Activated T-helper 17 cell treated with anti-CD3 and anti-CD28 coated beads, Interleukin-2, amount 50 U/mL, for 72 hours (primary cell): ENCODE data around the gene LGALS9. TPM values are rescaled to one million over a fixed set of nuclear protein-coding genes. Genes with fewer than 3 reads are reported as not detected.
"Not testable (repeated sequence)": the region's sequence is repeated elsewhere in the genome, so short reads cannot be mapped to it uniquely, and the experiment has no call there.

ENCODE experiments used
- ATAC-seq: fragments of 150-1000 bp; cut with Tn5 transposase; replicated peaks from 2 replicates; pipeline ENCODE4 v1.10.0; 2021; ENCODE audit warnings: mild to moderate bottlenecking, moderate library complexity
- H3K27ac Mint-ChIP-seq: one replicate; pipeline ENCODE4 v1.8.0; 2022; ENCODE audit warnings: mixed read lengths
- H3K27me3 Mint-ChIP-seq: one replicate; pipeline ENCODE4 v1.8.0; 2022; ENCODE audit warnings: mixed read lengths
- H3K36me3 Mint-ChIP-seq: one replicate; pipeline ENCODE4 v1.8.0; 2022; ENCODE audit warnings: low read depth, mild to moderate bottlenecking, mixed read lengths
- H3K4me1 Mint-ChIP-seq: one replicate; pipeline ENCODE4 v1.8.0; 2022; ENCODE audit warnings: mixed read lengths
- H3K4me3 Mint-ChIP-seq: one replicate; pipeline ENCODE4 v1.8.0; 2022; ENCODE audit warnings: mild to moderate bottlenecking, mixed read lengths
- H3K9me3 Mint-ChIP-seq: one replicate; pipeline ENCODE4 v1.8.0; 2022; ENCODE audit warnings: mixed read lengths
- total RNA-seq, 2 donors: library from RNA; stranded (reverse); gene quantifications; one replicate each; pipeline ENCODE4 v1.2.3, GENCODE V29; 2022

LGALS9 gene
- total RNA-seq, 2 donors from 2014 or later, result 29.7 to 36.8 TPM

GRCh38 chr17:27647765-27648164 lies 16.8 kb downstream of the LGALS9 start:
- peak overlapping the region; percentile 15 for H3K27ac Mint-ChIP-seq
- H3K36me3 Mint-ChIP-seq, result peaks cover 17% of the 10 kb centered on the region
- no peak overlapping the region for H3K4me3 Mint-ChIP-seq
- no peaks in the 10 kb centered on the region for H3K27me3 Mint-ChIP-seq
- ATAC-seq, result no peak
- H3K9me3 Mint-ChIP-seq, result no peaks in the 10 kb centered on the region
- H3K4me1 Mint-ChIP-seq, result peaks cover 3% of the 10 kb centered on the region

GRCh38 chr17:27649111-27649571 lies 18.2 kb downstream of the LGALS9 start:
- H3K27ac Mint-ChIP-seq, H3K27me3 Mint-ChIP-seq, H3K4me1 Mint-ChIP-seq, H3K36me3 Mint-ChIP-seq, ATAC-seq, H3K4me3 Mint-ChIP-seq, H3K9me3 Mint-ChIP-seq: not testable (repeated sequence)

- Mint-ChIP-seq H3K4me1 (peaks cover 9% of the 10 kb centered on the region), H3K36me3 (peaks cover 4% of the 10 kb centered on the region), H3K9me3 (no peaks in the 10 kb centered on the region), H3K27me3 (no peaks in the 10 kb centered on the region), H3K4me3 (no peak overlapping the region), H3K27ac (no peak overlapping the region)
- no peak for ATAC-seq
These were observed 18.9 kb downstream of the LGALS9 start for GRCh38 chr17:27649929-27650328.

- H3K27me3 Mint-ChIP-seq, result no peaks in the 10 kb centered on the region
- H3K27ac Mint-ChIP-seq, result no peak overlapping the region
- no peak for ATAC-seq
- no peaks in the 10 kb centered on the region for H3K9me3 Mint-ChIP-seq
- no peak overlapping the region for H3K4me3 Mint-ChIP-seq
- H3K4me1 Mint-ChIP-seq, result peaks cover 9% of the 10 kb centered on the region
- peaks cover 4% of the 10 kb centered on the region for H3K36me3 Mint-ChIP-seq
These were observed 19.8 kb downstream of the LGALS9 start for GRCh38 chr17:27650836-27651235.

GRCh38 chr17:27651411-27652345 lies 20.7 kb downstream of the LGALS9 start:
- Mint-ChIP-seq H3K27me3 (no peaks in the 10 kb centered on the region), H3K4me1 (peaks cover 9% of the 10 kb centered on the region), H3K27ac (no peak overlapping the region), H3K4me3 (no peak overlapping the region), H3K36me3 (peaks cover 4% of the 10 kb centered on the region), H3K9me3 (no peaks in the 10 kb centered on the region)
- peak; percentile 60 for ATAC-seq

- not testable (repeated sequence) for ATAC-seq, H3K4me3 Mint-ChIP-seq, H3K27me3 Mint-ChIP-seq, H3K9me3 Mint-ChIP-seq, H3K36me3 Mint-ChIP-seq, H3K4me1 Mint-ChIP-seq, H3K27ac Mint-ChIP-seq
These were observed 22.5 kb downstream of the LGALS9 start for GRCh38 chr17:27653449-27653971.

- no peak overlapping the region for H3K27ac Mint-ChIP-seq
- no peaks in the 10 kb centered on the region for H3K27me3 Mint-ChIP-seq
- H3K4me1 Mint-ChIP-seq, result peaks cover 9% of the 10 kb centered on the region
- no peaks in the 10 kb centered on the region for H3K36me3 Mint-ChIP-seq
- H3K9me3 Mint-ChIP-seq, result no peaks in the 10 kb centered on the region
- H3K4me3 Mint-ChIP-seq, result no peak overlapping the region
- ATAC-seq, result no peak
These were observed 23.1 kb downstream of the LGALS9 start for GRCh38 chr17:27654136-27654535.

- Mint-ChIP-seq H3K4me1 (peaks cover 9% of the 10 kb centered on the region), H3K4me3 (no peak overlapping the region), H3K27me3 (no peaks in the 10 kb centered on the region), H3K27ac (no peak overlapping the region), H3K36me3 (no peaks in the 10 kb centered on the region), H3K9me3 (no peaks in the 10 kb centered on the region)
- ATAC-seq, result peak; percentile 71
These were observed 23.9 kb downstream of the LGALS9 start for GRCh38 chr17:27654654-27655524.

GRCh38 chr17:27655525-27656111 lies 24.6 kb downstream of the LGALS9 start:
- H3K27ac Mint-ChIP-seq, H3K9me3 Mint-ChIP-seq, H3K36me3 Mint-ChIP-seq, ATAC-seq, H3K4me1 Mint-ChIP-seq, H3K4me3 Mint-ChIP-seq, H3K27me3 Mint-ChIP-seq: not testable (repeated sequence)

- H3K4me1 Mint-ChIP-seq, ATAC-seq, H3K27me3 Mint-ChIP-seq, H3K9me3 Mint-ChIP-seq, H3K4me3 Mint-ChIP-seq, H3K36me3 Mint-ChIP-seq, H3K27ac Mint-ChIP-seq: not testable (repeated sequence)
These were observed 25.6 kb downstream of the LGALS9 start for GRCh38 chr17:27656620-27657019.

- Mint-ChIP-seq H3K27me3 (no peaks in the 10 kb centered on the region), H3K36me3 (no peaks in the 10 kb centered on the region), H3K27ac (no peak overlapping the region), H3K4me3 (no peak overlapping the region), H3K4me1 (peaks cover 6% of the 10 kb centered on the region), H3K9me3 (no peaks in the 10 kb centered on the region)
- ATAC-seq, result no peak
These were observed 26.6 kb downstream of the LGALS9 start for GRCh38 chr17:27657620-27658019.

- no peaks in the 10 kb centered on the region for H3K27me3 Mint-ChIP-seq
- peaks cover 2% of the 10 kb centered on the region for H3K4me1 Mint-ChIP-seq
- H3K27ac Mint-ChIP-seq, result no peak overlapping the region
- H3K4me3 Mint-ChIP-seq, result no peak overlapping the region
- ATAC-seq, result no peak
- H3K9me3 Mint-ChIP-seq, result no peaks in the 10 kb centered on the region
- no peaks in the 10 kb centered on the region for H3K36me3 Mint-ChIP-seq
These were observed 28.7 kb downstream of the LGALS9 start for GRCh38 chr17:27659683-27660082.

- no peak for ATAC-seq
- H3K27me3 Mint-ChIP-seq, result no peaks in the 10 kb centered on the region
- H3K9me3 Mint-ChIP-seq, result no peaks in the 10 kb centered on the region
- H3K4me1 Mint-ChIP-seq, result no peaks in the 10 kb centered on the region
- H3K27ac Mint-ChIP-seq, result no peak overlapping the region
- no peaks in the 10 kb centered on the region for H3K36me3 Mint-ChIP-seq
- H3K4me3 Mint-ChIP-seq, result no peak overlapping the region
These were observed 29.4 kb downstream of the LGALS9 start for GRCh38 chr17:27660436-27660835.

GRCh38 chr17:27663936-27664605 lies 33.1 kb downstream of the LGALS9 start:
- Mint-ChIP-seq H3K9me3 (no peaks in the 10 kb centered on the region), H3K27ac (no peak overlapping the region), H3K36me3 (no peaks in the 10 kb centered on the region), H3K4me3 (no peak overlapping the region), H3K27me3 (no peaks in the 10 kb centered on the region), H3K4me1 (no peaks in the 10 kb centered on the region)
- ATAC-seq, result no peak
